Osteoblast (primary cell): ENCODE results near the gene MDM1. TPM values are rescaled to one million over a fixed set of nuclear protein-coding genes. Genes with fewer than 3 reads are reported as not detected.

Experiments
- DNase-seq: peaks from one replicate; pipeline ENCODE4 v3.0.0; 2011; ENCODE audit warnings: low spot score, mixed read lengths; ENCODE audit not compliant: insufficient read length; ENCODE audit errors: missing footprints
- H2AFZ ChIP-seq: 2 replicates; pipeline ENCODE4 v1.6.0; 2011; ENCODE audit warnings: mild to moderate bottlenecking, low read length
- H3K27ac ChIP-seq: 2 replicates; pipeline ENCODE4 v1.5.1; 2011; ENCODE audit warnings: mild to moderate bottlenecking, low read depth, low read length, moderate library complexity
- H3K27me3 ChIP-seq: 2 replicates; pipeline ENCODE4 v1.6.0; 2012; ENCODE audit warnings: mild to moderate bottlenecking, control low read depth, inconsistent platforms, low read length, moderate library complexity; ENCODE audit not compliant: insufficient read depth
- H3K36me3 ChIP-seq: 2 replicates; pipeline ENCODE4 v1.5.1; 2011; ENCODE audit warnings: mild to moderate bottlenecking, low read length, control low read depth, moderate library complexity; ENCODE audit not compliant: insufficient read depth
- H3K4me1 ChIP-seq: 2 replicates; pipeline ENCODE4 v1.5.1; 2011; ENCODE audit warnings: mild to moderate bottlenecking, low read length, control low read depth, moderate library complexity; ENCODE audit not compliant: insufficient read depth
- H3K4me2 ChIP-seq: 2 replicates; pipeline ENCODE4 v1.6.0; 2011; ENCODE audit warnings: mild to moderate bottlenecking, low read length; ENCODE audit not compliant: insufficient read depth
- H3K4me3 ChIP-seq: fragments of 200-600 bp; sonication (generic); 3 replicates; pipeline ENCODE4 v1.5.1; 2012; ENCODE audit warnings: mild to moderate bottlenecking, low read length, inconsistent platforms; ENCODE audit not compliant: insufficient read depth
- H3K79me2 ChIP-seq: 2 replicates; pipeline ENCODE4 v1.6.0; 2012; ENCODE audit warnings: mild to moderate bottlenecking, low read length, control low read depth, inconsistent platforms; ENCODE audit not compliant: insufficient read depth
- H3K9me3 ChIP-seq: 2 replicates; pipeline ENCODE4 v1.5.1; 2011; ENCODE audit warnings: low read depth, low read length, control low read depth
- H4K20me1 ChIP-seq: 2 replicates; pipeline ENCODE4 v1.6.0; 2012; ENCODE audit warnings: mild to moderate bottlenecking, low read length, control low read depth; ENCODE audit not compliant: insufficient read depth
- total RNA-seq: library from RNA; depleted of rRNA; stranded (reverse); fragments of >200 nt; gene quantifications from 2 replicates; pipeline ENCODE4 v1.2.3, GENCODE V29; 2012
- TF ChIP-seq, protein P1 (sequence below): IDR thresholded peaks from 2 replicates; pipeline ENCODE4 v1.5.1; 2011; ENCODE audit warnings: mild to moderate bottlenecking, low read depth, low read length, moderate library complexity; ENCODE audit errors: extremely low read depth

MDM1 gene
- total RNA-seq, 1 donor = 28.2 TPM

DNA sequence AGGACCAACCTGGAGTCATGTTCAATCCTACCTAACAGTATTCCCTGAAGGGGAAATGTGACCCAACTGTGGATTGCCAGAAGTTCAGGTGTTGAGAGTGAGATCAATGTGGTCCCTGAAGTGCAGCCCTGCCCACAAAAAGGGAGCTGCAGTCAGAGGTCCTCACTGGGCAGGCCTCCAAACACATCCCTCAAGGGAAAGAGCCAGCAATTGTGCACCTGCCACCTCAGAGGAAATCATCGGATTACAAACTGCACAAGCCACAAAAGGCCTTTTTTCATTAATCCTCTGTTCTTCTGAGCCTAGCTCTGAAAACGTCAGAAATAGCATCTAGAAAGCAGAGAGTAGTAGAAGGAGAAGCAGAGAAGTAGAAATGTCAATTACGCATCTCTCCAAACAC is 10.8 kb upstream of the MDM1 start:
- H2AFZ ChIP-seq = no peak overlapping the region
- TF ChIP-seq, protein P1, sequence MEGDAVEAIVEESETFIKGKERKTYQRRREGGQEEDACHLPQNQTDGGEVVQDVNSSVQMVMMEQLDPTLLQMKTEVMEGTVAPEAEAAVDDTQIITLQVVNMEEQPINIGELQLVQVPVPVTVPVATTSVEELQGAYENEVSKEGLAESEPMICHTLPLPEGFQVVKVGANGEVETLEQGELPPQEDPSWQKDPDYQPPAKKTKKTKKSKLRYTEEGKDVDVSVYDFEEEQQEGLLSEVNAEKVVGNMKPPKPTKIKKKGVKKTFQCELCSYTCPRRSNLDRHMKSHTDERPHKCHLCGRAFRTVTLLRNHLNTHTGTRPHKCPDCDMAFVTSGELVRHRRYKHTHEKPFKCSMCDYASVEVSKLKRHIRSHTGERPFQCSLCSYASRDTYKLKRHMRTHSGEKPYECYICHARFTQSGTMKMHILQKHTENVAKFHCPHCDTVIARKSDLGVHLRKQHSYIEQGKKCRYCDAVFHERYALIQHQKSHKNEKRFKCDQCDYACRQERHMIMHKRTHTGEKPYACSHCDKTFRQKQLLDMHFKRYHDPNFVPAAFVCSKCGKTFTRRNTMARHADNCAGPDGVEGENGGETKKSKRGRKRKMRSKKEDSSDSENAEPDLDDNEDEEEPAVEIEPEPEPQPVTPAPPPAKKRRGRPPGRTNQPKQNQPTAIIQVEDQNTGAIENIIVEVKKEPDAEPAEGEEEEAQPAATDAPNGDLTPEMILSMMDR = no peak
- no peaks in the 10 kb centered on the region for H3K79me2 ChIP-seq
- H3K4me3 ChIP-seq = no peak overlapping the region
- H3K27me3 ChIP-seq = peaks cover 35% of the 10 kb centered on the region
- H3K4me2 ChIP-seq = no peak overlapping the region
- no peaks in the 10 kb centered on the region for H3K36me3 ChIP-seq
- H3K4me1 ChIP-seq = no peaks in the 10 kb centered on the region
- no peak for DNase-seq
- H4K20me1 ChIP-seq = no peaks in the 10 kb centered on the region
- no peaks in the 10 kb centered on the region for H3K9me3 ChIP-seq
- H3K27ac ChIP-seq = no peak overlapping the region

GRCh38 chr12:68341822-68342221 is 9.7 kb upstream of the MDM1 start:
- no peak for DNase-seq
- TF ChIP-seq, protein P1 = no peak

GRCh38 chr12:68340404-68341270 is 8.5 kb upstream of the MDM1 start:
- no peak overlapping the region for H3K27ac ChIP-seq
- no peak overlapping the region for H3K4me2 ChIP-seq
- no peak overlapping the region for H3K4me3 ChIP-seq
- TF ChIP-seq, protein P1 = no peak
- no peaks in the 10 kb centered on the region for H3K4me1 ChIP-seq
- no peaks in the 10 kb centered on the region for H4K20me1 ChIP-seq
- no peaks in the 10 kb centered on the region for H3K9me3 ChIP-seq
- DNase-seq = peak; percentile 10
- no peaks in the 10 kb centered on the region for H3K36me3 ChIP-seq
- no peaks in the 10 kb centered on the region for H3K79me2 ChIP-seq
- H3K27me3 ChIP-seq = peaks cover 34% of the 10 kb centered on the region
- peak overlapping the region; percentile 52 for H2AFZ ChIP-seq

More at GRCh38 chr12:68341822-68342221, 9.7 kb upstream of the MDM1 start:
- Histone ChIP-seq H3K4me3 (no peak overlapping the region), H3K27me3 (peaks cover 35% of the 10 kb centered on the region), H3K36me3 (no peaks in the 10 kb centered on the region), H3K27ac (no peak overlapping the region), H3K79me2 (no peaks in the 10 kb centered on the region), H2AFZ (no peak overlapping the region), H3K4me2 (no peak overlapping the region), H3K4me1 (no peaks in the 10 kb centered on the region), H3K9me3 (no peaks in the 10 kb centered on the region), H4K20me1 (no peaks in the 10 kb centered on the region)

- DNase-seq = peak; percentile 15
- Histone ChIP-seq H3K27ac (no peak overlapping the region), H3K27me3 (peaks cover 3% of the 10 kb centered on the region), H3K4me1 (peaks cover 5% of the 10 kb centered on the region), H2AFZ (peak overlapping the region; percentile 8), H3K79me2 (peaks cover under 1% of the 10 kb centered on the region), H4K20me1 (no peaks in the 10 kb centered on the region), H3K9me3 (no peaks in the 10 kb centered on the region), H3K4me2 (no peak overlapping the region), H3K36me3 (no peaks in the 10 kb centered on the region), H3K4me3 (no peak overlapping the region)
- TF ChIP-seq, protein P1 = no peak
These were observed 4.7 kb upstream of the MDM1 start for GRCh38 chr12:68336889-68337303.
